GM12878 (cell line): ENCODE data around the gene LMBRD1. TPM values are rescaled to one million over a fixed set of nuclear protein-coding genes. Genes with fewer than 3 reads are reported as not detected.

Experiments
- ATF2 ChIP-seq: IDR thresholded peaks from 2 replicates; pipeline ENCODE4 v1.6.1; 2012; ENCODE audit warnings: low read length, inconsistent platforms
- BRCA1 ChIP-seq: IDR thresholded peaks from 2 replicates; pipeline ENCODE4 v1.6.1; 2011; ENCODE audit warnings: low read depth, low read length, improper control_type of control experiment
- CHD4 ChIP-seq: fragments of 200-600 bp; sonication (generic); IDR thresholded peaks from 2 replicates; pipeline ENCODE4 v1.6.1; 2016; ENCODE audit warnings: mild to moderate bottlenecking
- CREB1 ChIP-seq: IDR thresholded peaks from 2 replicates; pipeline ENCODE4 v1.6.1; 2012; ENCODE audit warnings: low read depth, mild to moderate bottlenecking, inconsistent platforms
- FOS ChIP-seq: IDR thresholded peaks from 3 replicates; pipeline ENCODE4 v1.6.1; 2011; ENCODE audit warnings: borderline replicate concordance; ENCODE audit not compliant: insufficient read length; ENCODE audit errors: extremely low read depth
- IKZF2 ChIP-seq, 2 experiments: fragments of 450-650 bp; IDR thresholded peaks; 2 replicates each; pipeline ENCODE4 v1.6.1; 2017; ENCODE audit warnings: mild to moderate bottlenecking in 2 of 2, moderate library complexity in 2 of 2
- IRF4 ChIP-seq: IDR thresholded peaks from 2 replicates; pipeline ENCODE4 v1.6.1; 2011; ENCODE audit warnings: low read depth, low read length
- MTA2 ChIP-seq: fragments of 450-650 bp; IDR thresholded peaks from 2 replicates; pipeline ENCODE4 v1.6.1; 2016; ENCODE audit warnings: low read depth, mild to moderate bottlenecking, moderate library complexity
- MYB ChIP-seq: fragments of 150-350 bp; IDR thresholded peaks from 2 replicates; pipeline ENCODE4 v1.6.1; 2014; ENCODE audit warnings: mild to moderate bottlenecking, low read depth, low read length, borderline replicate concordance
- MYC ChIP-seq: IDR thresholded peaks from 2 replicates; pipeline ENCODE4 v1.6.1; 2011; ENCODE audit warnings: mild to moderate bottlenecking, low read length, moderate library complexity, inconsistent platforms; ENCODE audit not compliant: insufficient read depth, insufficient replicate concordance, insufficient read length, severe bottlenecking
- NBN ChIP-seq: fragments of 450-650 bp; IDR thresholded peaks from 2 replicates; pipeline ENCODE4 v1.6.1; 2016
- RAD51 ChIP-seq: fragments of 450-650 bp; IDR thresholded peaks from 2 replicates; pipeline ENCODE4 v1.6.1; 2016; ENCODE audit warnings: moderate library complexity, mild to moderate bottlenecking, inconsistent platforms
- RELB ChIP-seq: fragments of 450-650 bp; IDR thresholded peaks from 2 replicates; pipeline ENCODE4 v1.6.1; 2017; ENCODE audit warnings: low read depth, mild to moderate bottlenecking, moderate library complexity
- RFX5 ChIP-seq: IDR thresholded peaks from 2 replicates; pipeline ENCODE4 v1.6.1; 2011; ENCODE audit warnings: low read depth, low read length, improper control_type of control experiment
- RUNX3 ChIP-seq: IDR thresholded peaks from 2 replicates; pipeline ENCODE4 v1.6.1; 2012; ENCODE audit warnings: low read length, inconsistent platforms
- SPI1 ChIP-seq: IDR thresholded peaks from 2 replicates; pipeline ENCODE4 v1.6.1; 2011; ENCODE audit warnings: low read depth, mild to moderate bottlenecking, low read length, moderate library complexity, borderline replicate concordance; ENCODE audit not compliant: insufficient read depth
- SREBF2 ChIP-seq: IDR thresholded peaks from 2 replicates; pipeline ENCODE4 v1.6.1; 2012; ENCODE audit warnings: mild to moderate bottlenecking, low read length
- STAT1 ChIP-seq: fragments of 450-650 bp; conservative IDR thresholded peaks from 2 replicates; pipeline ENCODE4 v1.6.1; 2014; ENCODE audit warnings: antibody characterized with exemption, mild to moderate bottlenecking
- ZBED1 ChIP-seq: IDR thresholded peaks from 2 replicates; pipeline ENCODE4 v1.6.1; 2016; ENCODE audit warnings: borderline replicate concordance
- ZBTB11 ChIP-seq: fragments of 450-650 bp; formaldehyde crosslinking; IDR thresholded peaks from 2 replicates; pipeline ENCODE4 v1.5.0; 2022; ENCODE audit warnings: mild to moderate bottlenecking, missing genetic modification characterization
- ZNF592 ChIP-seq: fragments of 450-650 bp; IDR thresholded peaks from 2 replicates; pipeline ENCODE4 v1.6.1; 2017; ENCODE audit warnings: mild to moderate bottlenecking, moderate library complexity
- polyA plus RNA-seq, 11 experiments: library from polyadenylated mRNA; depleted of rRNA in 4 of 11; unstranded in 6 of 11; stranded (reverse) in 5 of 11; fragments of >200 nt; fragmentation: Nextera tagmentation in 4 of 11; fragmentation: Illumina TruSeq in 1 of 11; extraction: Ambion mirVana in 4 of 11; extraction: Trizol in 1 of 11; gene quantifications; 1 replicate in 1 of 11; 2 replicates in 10 of 11; pipeline versions ENCODE4 v1.2.1 to v1.2.3, GENCODE V29; 2011 to 2016; ENCODE audit warnings: inconsistent platforms in 2 of 11, missing spikeins in 2 of 11, low read depth in 1 of 11
- total RNA-seq, 4 experiments: library from RNA; depleted of rRNA in 3 of 4; stranded (reverse); fragments of >200 nt in 3 of 4; fragmentation: Illumina TruSeq in 1 of 4; extraction: Trizol in 1 of 4; gene quantifications; 2 replicates each; pipeline versions ENCODE4 v1.2.1 to v1.2.3, GENCODE V29; 2013 to 2021

The LMBRD1 gene
- total and polyA plus RNA-seq, 10 of the 15 experiments (the other 5 are each of a cell fraction or from before 2014, with no cell fraction given): 20.0 to 82.1 (median 27.2) TPM

- TF ChIP-seq IRF4: peak; percentile 20; the same call in 1 of the 2 replicates
- no peak for TF ChIP-seq RAD51
- peak in 1 of 2 experiments; percentile 21; a peak in 2 of 4 replicates for TF ChIP-seq IKZF2 (IDR thresholded peaks at IDR 0.05)
- TF ChIP-seq ZBTB11: no peak
- no peak for TF ChIP-seq MYB
- no peak for TF ChIP-seq MYC
- peak; percentile 83 for TF ChIP-seq RUNX3
- TF ChIP-seq STAT1: no peak
- TF ChIP-seq SREBF2: no peak
- 0 out of 2 replicates have a peak, but pooled peaks have one; percentile 13 for TF ChIP-seq NBN
- no peak for TF ChIP-seq FOS
- no peak for TF ChIP-seq RFX5
- peak; percentile 85 for TF ChIP-seq SPI1
- TF ChIP-seq CHD4: no peak
- TF ChIP-seq ZBED1: 0 out of 2 replicates have a peak, but pooled peaks have one; percentile 29
- peak; percentile 20; the same call in 1 of the 2 replicates for TF ChIP-seq MTA2
- 0 out of 2 replicates have a peak, but pooled peaks have one; percentile 33 for TF ChIP-seq RELB
- no peak for TF ChIP-seq ATF2
- no peak for TF ChIP-seq ZNF592
- no peak for TF ChIP-seq BRCA1
- no peak for TF ChIP-seq CREB1
These were observed 1.2 kb downstream of the LMBRD1 start (continued) for GRCh38 chr6:69795469-69796072.
